ENCODE results near the gene OR10AD1. TPM values are rescaled to one million over a fixed set of nuclear protein-coding genes. Genes with fewer than 3 reads are reported as not detected.
A peak's percentile ranks its signal among the peaks of the same experiment; 100 is the strongest.

Gene OR10AD1
- total RNA-seq, 2 experiments from 2014 or later: not detected

DNA sequence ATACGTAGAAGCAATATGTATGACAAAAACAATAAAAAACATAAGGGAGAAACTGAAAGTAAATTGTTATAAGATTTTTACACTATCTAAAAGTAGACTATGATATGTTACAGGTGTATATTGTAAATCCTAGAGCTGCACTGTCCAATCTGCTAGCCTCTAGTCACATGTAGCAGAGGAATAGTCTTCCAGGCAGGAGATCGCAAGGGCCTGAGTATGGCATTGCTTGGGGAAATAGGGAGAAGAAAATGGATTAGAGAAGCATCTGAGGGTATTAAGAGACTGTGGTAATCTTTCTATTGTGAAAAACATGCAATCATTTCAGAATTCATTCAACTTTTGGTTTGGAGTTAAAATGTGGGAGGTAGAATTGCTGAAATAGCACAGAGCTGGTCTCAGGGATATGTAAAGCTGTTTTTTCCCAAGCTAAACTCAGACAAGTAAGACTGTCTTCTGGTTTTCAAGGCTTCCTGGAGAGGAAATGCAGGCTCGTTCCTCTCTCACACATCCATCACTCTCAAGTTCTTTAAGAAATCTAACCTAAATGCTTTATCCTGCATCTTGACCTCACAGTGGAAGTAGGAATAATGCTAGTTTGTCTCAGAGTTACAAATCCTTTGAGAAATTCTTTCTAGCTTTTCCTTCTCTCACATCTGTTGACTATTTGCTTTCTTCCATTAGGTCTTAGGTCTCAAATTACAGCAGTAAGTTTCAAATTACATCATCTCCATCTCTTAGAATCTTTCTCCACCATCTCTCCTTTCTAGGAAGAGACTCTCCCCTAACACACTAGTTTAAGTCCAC lies 27.3 kb downstream of the OR10AD1 start:
- Histone ChIP-seq H3K4me3 (ENCODE audit: low read length) (no peak overlapping the region), H3K9me3 (ENCODE audit: control insufficient read depth in 1 of 2, insufficient read depth in 1 of 2, low read length in 2 of 2) (no peaks in the 10 kb centered on the region), H3K27me3 (ENCODE audit: control insufficient read depth in 1 of 2, insufficient read depth in 2 of 2, low read length in 2 of 2) (no peaks in the 10 kb centered on the region), H3K27ac (ENCODE audit: low read depth in 1 of 2, low read length in 2 of 2) (no peak overlapping the region), H3K4me1 (ENCODE audit: insufficient read depth, low read length) (no peaks in the 10 kb centered on the region), H3K36me3 (ENCODE audit: insufficient read depth, low read length) (no peaks in the 10 kb centered on the region)
- H3K27ac Mint-ChIP-seq: no peak overlapping the region
- no peak for DNase-seq
- ChIA-PET POLR2A (interaction anchor here (0.7 to 1.0 kb wide), 2 partner anchors 22 to 23 kb away, joined by 3 read pairs; no protein-coding TSS in a partner anchor), CTCF (interaction anchor here (1.6 to 4.3 kb wide), 2 partner anchors 10 to 14 kb away, joined by 3 to 17 read pairs; no protein-coding TSS in a partner anchor)
- peaks cover 45% of the 10 kb centered on the region for H3K27me3 Mint-ChIP-seq
- TF ChIP-seq, protein P1, sequence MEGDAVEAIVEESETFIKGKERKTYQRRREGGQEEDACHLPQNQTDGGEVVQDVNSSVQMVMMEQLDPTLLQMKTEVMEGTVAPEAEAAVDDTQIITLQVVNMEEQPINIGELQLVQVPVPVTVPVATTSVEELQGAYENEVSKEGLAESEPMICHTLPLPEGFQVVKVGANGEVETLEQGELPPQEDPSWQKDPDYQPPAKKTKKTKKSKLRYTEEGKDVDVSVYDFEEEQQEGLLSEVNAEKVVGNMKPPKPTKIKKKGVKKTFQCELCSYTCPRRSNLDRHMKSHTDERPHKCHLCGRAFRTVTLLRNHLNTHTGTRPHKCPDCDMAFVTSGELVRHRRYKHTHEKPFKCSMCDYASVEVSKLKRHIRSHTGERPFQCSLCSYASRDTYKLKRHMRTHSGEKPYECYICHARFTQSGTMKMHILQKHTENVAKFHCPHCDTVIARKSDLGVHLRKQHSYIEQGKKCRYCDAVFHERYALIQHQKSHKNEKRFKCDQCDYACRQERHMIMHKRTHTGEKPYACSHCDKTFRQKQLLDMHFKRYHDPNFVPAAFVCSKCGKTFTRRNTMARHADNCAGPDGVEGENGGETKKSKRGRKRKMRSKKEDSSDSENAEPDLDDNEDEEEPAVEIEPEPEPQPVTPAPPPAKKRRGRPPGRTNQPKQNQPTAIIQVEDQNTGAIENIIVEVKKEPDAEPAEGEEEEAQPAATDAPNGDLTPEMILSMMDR (IDR thresholded peaks at IDR 0.05): no peak
- intact Hi-C loops (cut with DNase I, micrococcal nuclease): no loop called here
- ATAC-seq (ENCODE audit: poor library complexity): no peak
- no peak overlapping the region for H3K4me3 Mint-ChIP-seq
- H3K9me3 Mint-ChIP-seq: no peaks in the 10 kb centered on the region
- H3K4me1 Mint-ChIP-seq (ENCODE audit: low read depth): peaks cover 8% of the 10 kb centered on the region
- H3K36me3 Mint-ChIP-seq (ENCODE audit: low read depth): no peaks in the 10 kb centered on the region

DNA sequence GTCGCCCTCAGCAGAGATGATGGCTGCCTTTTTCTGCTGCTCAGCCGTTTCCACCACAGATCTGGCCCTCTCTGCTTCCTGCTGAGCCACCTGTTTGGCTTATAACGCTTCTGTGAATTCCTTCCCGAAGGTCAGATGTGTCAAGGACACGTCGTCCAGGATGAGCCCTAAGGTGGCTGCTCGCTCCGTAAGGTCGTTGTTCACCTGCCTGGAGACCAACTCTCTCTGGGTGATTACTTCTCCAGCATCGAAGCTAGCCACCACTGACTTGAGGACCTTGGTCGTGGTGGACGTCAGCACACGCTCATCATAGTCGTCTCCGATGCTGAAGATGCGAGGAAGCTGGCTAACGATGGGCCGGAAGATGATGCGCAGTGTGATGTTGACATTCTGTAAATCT lies 34.1 kb downstream of the OR10AD1 start:
- Histone ChIP-seq H3K27me3 (ENCODE audit: control insufficient read depth in 1 of 2, insufficient read depth in 2 of 2, low read length in 2 of 2) (no peaks in the 10 kb centered on the region), H3K9me3 (ENCODE audit: control insufficient read depth in 1 of 2, insufficient read depth in 1 of 2, low read length in 2 of 2) (no peaks in the 10 kb centered on the region), H3K4me3 (ENCODE audit: low read length) (no peak overlapping the region), H3K27ac (ENCODE audit: low read depth in 1 of 2, low read length in 2 of 2) (no peak overlapping the region), H3K4me1 (ENCODE audit: insufficient read depth, low read length) (no peaks in the 10 kb centered on the region), H3K36me3 (ENCODE audit: insufficient read depth, low read length) (no peaks in the 10 kb centered on the region)
- Mint-ChIP-seq H3K4me3 (no peak overlapping the region), H3K27me3 (peaks cover 13% of the 10 kb centered on the region), H3K36me3 (ENCODE audit: low read depth) (no peaks in the 10 kb centered on the region), H3K4me1 (ENCODE audit: low read depth) (no peaks in the 10 kb centered on the region), H3K27ac (no peak overlapping the region), H3K9me3 (no peaks in the 10 kb centered on the region)
- ChIA-PET CTCF (no interaction called here), POLR2A (no interaction called here)
- TF ChIP-seq, protein P1 (IDR thresholded peaks at IDR 0.05): no peak
- intact Hi-C loops (cut with DNase I, micrococcal nuclease): loop anchor here (5.0 kb wide), 3 partner anchors 207 to 448 kb away; partner anchors contain the start of gene TMEM106C (in 1 of the 2)
- ATAC-seq (ENCODE audit: poor library complexity): no peak
- no peak for DNase-seq

- H3K4me1 Mint-ChIP-seq (ENCODE audit: low read depth): peaks cover 7% of the 10 kb centered on the region
- no peaks in the 10 kb centered on the region for H3K4me1 ChIP-seq (ENCODE audit: insufficient read depth, low read length)
- no peak overlapping the region for H3K27ac ChIP-seq (ENCODE audit: low read depth in 1 of 2, low read length in 2 of 2)
- POLR2A ChIA-PET: interaction anchor here (0.7 to 1.3 kb wide), 3 partner anchors 33 to 331 kb away, joined by 3 to 5 read pairs (median 3); partner anchors contain the start of gene SENP1
- no peaks in the 10 kb centered on the region for H3K9me3 Mint-ChIP-seq
- peak; percentile 87 for ATAC-seq (ENCODE audit: poor library complexity)
- H3K9me3 ChIP-seq (ENCODE audit: control insufficient read depth in 1 of 2, insufficient read depth in 1 of 2, low read length in 2 of 2): no peaks in the 10 kb centered on the region
- H3K4me3 ChIP-seq (ENCODE audit: low read length): no peak overlapping the region
- peaks cover 20% of the 10 kb centered on the region for H3K27me3 Mint-ChIP-seq
- no peaks in the 10 kb centered on the region for H3K36me3 Mint-ChIP-seq (ENCODE audit: low read depth)
- DNase-seq: peak in 11 of 14 experiments; percentile 11 to 87 (median 44)
- no peak overlapping the region for H3K4me3 Mint-ChIP-seq
- CTCF ChIA-PET: interaction anchor here (0.7 to 2.3 kb wide), 14 partner anchors 13 to 289 kb away, joined by 3 to 17 read pairs (median 4); partner anchors contain the start of genes CCDC184, SENP1 and TMEM106C
- no peaks in the 10 kb centered on the region for H3K36me3 ChIP-seq (ENCODE audit: insufficient read depth, low read length)
- TF ChIP-seq, protein P1 (IDR thresholded peaks at IDR 0.05): peak; percentile 98
- H3K27ac Mint-ChIP-seq: no peak overlapping the region
- no peaks in the 10 kb centered on the region for H3K27me3 ChIP-seq (ENCODE audit: control insufficient read depth in 1 of 2, insufficient read depth in 2 of 2, low read length in 2 of 2)
- intact Hi-C loops (cut with DNase I, micrococcal nuclease): loop anchor here (1.0 to 5.0 kb wide), 11 partner anchors 8 to 452 kb away; partner anchors contain the start of genes TMEM106C (in 2 of the 2) and ASB8 (in 1 of the 2)
These were observed 37.8 kb downstream of the OR10AD1 start for GRCh38 chr12:48165089-48165981.

Measured in CD4-positive, alpha-beta T cell (primary cell).